GM12878 (cell line): ENCODE data around the gene ELP1. TPM values are rescaled to one million over a fixed set of nuclear protein-coding genes. Genes with fewer than 3 reads are reported as not detected.
"Not testable (repeated sequence)": the region's sequence is repeated elsewhere in the genome, so short reads cannot be mapped to it uniquely, and the experiment has no call there.

Experiments
- ATAC-seq: fragments of 200-7000 bp; cut with Tn5 transposase; 3 replicates; pipeline ENCODE4 v1.9.1; 2020; ENCODE audit warnings: mild to moderate bottlenecking, moderate library complexity
- BruUV-seq: library from RNA; stranded (reverse); fragments of 400-500 nt; replicated peaks from 2 replicates; lab custom pipeline; 2021; lab: Mats Ljungman, UMichigan
- CTCF ChIA-PET: fragments of 300-600 bp; sonication (Branson Sonifier 250); formaldehyde crosslinking; extraction: SDS; loops from one replicate; lab custom pipeline; 2021; ENCODE audit warnings: inconsistent platforms; lab: Yijun Ruan, JAX
- POLR2A ChIA-PET: fragments of 350-600 bp; formaldehyde crosslinking; extraction: SDS; loops from one replicate; lab custom pipeline; 2021; ENCODE audit warnings: inconsistent platforms; lab: Charles Lee
- RAD21 ChIA-PET: fragments of 300-600 bp; sonication (Branson Sonifier 250); formaldehyde crosslinking; loops from one replicate; lab custom pipeline; 2023; ENCODE audit warnings: antibody characterized with exemption; ENCODE audit not compliant: unreplicated experiment; lab: Charles Lee
- SMC1A ChIA-PET: fragments of 300-600 bp; sonication (Branson Sonifier 250); formaldehyde crosslinking; loops from one replicate; lab custom pipeline; 2023; ENCODE audit not compliant: unreplicated experiment, uncharacterized antibody; lab: Charles Lee
- DNase-seq: peaks from one replicate; pipeline ENCODE4 v3.0.0-alpha.2; 2011; ENCODE audit warnings: low read depth, low spot score
- FAIRE-seq: peaks from 3 replicates; lab custom pipeline; 2011; peaks lifted over from hg19 to GRCh38; lab: Jason Lieb, UNC
- H2AFZ ChIP-seq: 2 replicates; pipeline ENCODE4 v1.6.0; 2011; ENCODE audit warnings: low read depth, low read length, control low read depth; ENCODE audit not compliant: control insufficient read depth
- H3K27ac ChIP-seq: 2 replicates; pipeline ENCODE4 v1.5.1; 2011; ENCODE audit warnings: control low read depth; ENCODE audit not compliant: control insufficient read depth, insufficient read depth
- H3K27me3 ChIP-seq, 2 experiments: replicated peaks in 1 of 2; 2 replicates each; pipeline versions ENCODE4 v1.6.0 to v1.6.1; 2011; ENCODE audit warnings: low read length in 1 of 2; ENCODE audit not compliant: control insufficient read depth in 2 of 2, insufficient read depth in 2 of 2
- H3K36me3 ChIP-seq, 2 experiments: 2 replicates each; pipeline ENCODE4 v1.5.1; 2011; ENCODE audit warnings: low read length in 1 of 2; ENCODE audit not compliant: control insufficient read depth in 2 of 2, insufficient read depth in 2 of 2
- H3K4me1 ChIP-seq: 2 replicates; pipeline ENCODE4 v1.6.1; 2011; ENCODE audit warnings: mild to moderate bottlenecking, low read length, moderate library complexity, mixed read lengths; ENCODE audit not compliant: control insufficient read depth, insufficient read depth
- H3K4me2 ChIP-seq: 2 replicates; pipeline ENCODE4 v1.6.0; 2011; ENCODE audit warnings: control low read depth; ENCODE audit not compliant: control insufficient read depth, insufficient read depth
- H3K4me3 ChIP-seq: fragments of 200-600 bp; sonication (generic); 2 replicates; pipeline ENCODE4 v1.5.1; 2016
- H3K79me2 ChIP-seq: 2 replicates; pipeline ENCODE4 v1.6.0; 2011; ENCODE audit warnings: low read length; ENCODE audit not compliant: control insufficient read depth, insufficient read depth
- H3K9ac ChIP-seq: 2 replicates; pipeline ENCODE4 v1.8.0; 2011; ENCODE audit warnings: low read length, control low read depth, mixed read lengths; ENCODE audit not compliant: control insufficient read depth, insufficient read depth
- H3K9me3 ChIP-seq: replicated peaks from 3 replicates; pipeline ENCODE4 v1.5.1; 2011; ENCODE audit warnings: mild to moderate bottlenecking, low read length; ENCODE audit not compliant: control insufficient read depth, insufficient read depth
- H4K20me1 ChIP-seq: 2 replicates; pipeline ENCODE4 v1.6.0; 2011; ENCODE audit not compliant: control insufficient read depth, insufficient read depth
- MYB ChIP-seq: fragments of 150-350 bp; IDR thresholded peaks from 2 replicates; pipeline ENCODE4 v1.6.1; 2014; ENCODE audit warnings: mild to moderate bottlenecking, low read depth, low read length, borderline replicate concordance
- NFIC ChIP-seq: IDR thresholded peaks from 2 replicates; pipeline ENCODE4 v1.6.1; 2012; ENCODE audit warnings: low read depth, mild to moderate bottlenecking, inconsistent platforms, low read length, moderate library complexity
- TAF1 ChIP-seq: IDR thresholded peaks from 2 replicates; pipeline ENCODE4 v1.6.1; 2011; ENCODE audit warnings: mild to moderate bottlenecking, low read depth, low read length, borderline replicate concordance
- WGBS: methylation state at CpG from one replicate; pipeline ENCODE4 v1.1.6; 2016; ENCODE audit warnings: low lambda C conversion rate; ENCODE audit not compliant: insufficient replicate concordance, insufficient coverage; ENCODE audit errors: missing lambda C conversion rate; 5-methylcytosine and 5-hydroxymethylcytosine counted together
- in situ Hi-C: fragments of 300-500 bp; cut with MboI; formaldehyde crosslinking; loops from 9 replicates; pipeline ENCODE4 v1.14.3; 2018; ENCODE audit warnings: mixed read lengths
- intact Hi-C: fragments of 100-400 bp; cut with micrococcal nuclease; formaldehyde crosslinking; loops from one replicate; pipeline ENCODE4 v1.14.2; 2022; ENCODE audit not compliant: unreplicated experiment
- polyA plus RNA-seq, 11 experiments: library from polyadenylated mRNA; depleted of rRNA in 4 of 11; unstranded in 6 of 11; stranded (reverse) in 5 of 11; fragments of >200 nt; fragmentation: Nextera tagmentation in 4 of 11; fragmentation: Illumina TruSeq in 1 of 11; extraction: Ambion mirVana in 4 of 11; extraction: Trizol in 1 of 11; gene quantifications; 1 replicate in 1 of 11; 2 replicates in 10 of 11; pipeline versions ENCODE4 v1.2.1 to v1.2.3, GENCODE V29; 2011 to 2016; ENCODE audit warnings: inconsistent platforms in 2 of 11, missing spikeins in 2 of 11, low read depth in 1 of 11
- total RNA-seq, 4 experiments: library from RNA; depleted of rRNA in 3 of 4; stranded (reverse); fragments of >200 nt in 3 of 4; fragmentation: Illumina TruSeq in 1 of 4; extraction: Trizol in 1 of 4; gene quantifications; 2 replicates each; pipeline versions ENCODE4 v1.2.1 to v1.2.3, GENCODE V29; 2013 to 2021
- TF ChIP-seq, protein P1 (sequence below): IDR thresholded peaks from 2 replicates; pipeline ENCODE4 v1.6.1; 2012; ENCODE audit warnings: mild to moderate bottlenecking, low read depth, low read length
- TF ChIP-seq, protein P2 (sequence below): IDR thresholded peaks from 2 replicates; pipeline ENCODE4 v1.6.1; 2012; ENCODE audit warnings: low read depth, low read length, improper control_type of control experiment
- TF ChIP-seq, protein P3 (sequence below): IDR thresholded peaks from 2 replicates; pipeline ENCODE4 v1.6.1; 2011; ENCODE audit warnings: borderline replicate concordance, low read depth, mild to moderate bottlenecking, moderate library complexity, low read length; ENCODE audit not compliant: insufficient read depth, poor library complexity, severe bottlenecking

Gene ELP1
- total and polyA plus RNA-seq, 10 of the 15 experiments (the other 5 are each of a cell fraction or from before 2014, with no cell fraction given): 9.7 to 29.9 (median 26.0) TPM

DNA sequence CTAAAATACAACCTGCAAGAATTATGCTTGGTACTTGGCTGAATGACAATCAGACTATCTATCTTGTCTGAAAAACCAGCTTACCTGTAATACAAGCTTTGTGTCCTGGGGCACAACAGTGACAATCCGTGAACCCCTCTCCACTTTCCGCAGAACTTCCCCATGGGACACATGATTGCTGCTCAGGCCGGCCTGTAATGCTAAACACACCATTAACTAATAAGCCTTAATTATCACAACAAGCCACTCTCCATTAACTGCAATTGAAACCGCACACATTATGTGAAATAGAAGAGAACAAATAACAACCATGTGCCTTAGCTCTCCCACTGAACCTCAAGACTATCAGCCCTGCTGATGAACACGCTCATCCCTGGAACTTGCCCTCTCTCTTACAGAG, 33.7 kb downstream of the ELP1 start (continued):
- TF ChIP-seq, protein P1, sequence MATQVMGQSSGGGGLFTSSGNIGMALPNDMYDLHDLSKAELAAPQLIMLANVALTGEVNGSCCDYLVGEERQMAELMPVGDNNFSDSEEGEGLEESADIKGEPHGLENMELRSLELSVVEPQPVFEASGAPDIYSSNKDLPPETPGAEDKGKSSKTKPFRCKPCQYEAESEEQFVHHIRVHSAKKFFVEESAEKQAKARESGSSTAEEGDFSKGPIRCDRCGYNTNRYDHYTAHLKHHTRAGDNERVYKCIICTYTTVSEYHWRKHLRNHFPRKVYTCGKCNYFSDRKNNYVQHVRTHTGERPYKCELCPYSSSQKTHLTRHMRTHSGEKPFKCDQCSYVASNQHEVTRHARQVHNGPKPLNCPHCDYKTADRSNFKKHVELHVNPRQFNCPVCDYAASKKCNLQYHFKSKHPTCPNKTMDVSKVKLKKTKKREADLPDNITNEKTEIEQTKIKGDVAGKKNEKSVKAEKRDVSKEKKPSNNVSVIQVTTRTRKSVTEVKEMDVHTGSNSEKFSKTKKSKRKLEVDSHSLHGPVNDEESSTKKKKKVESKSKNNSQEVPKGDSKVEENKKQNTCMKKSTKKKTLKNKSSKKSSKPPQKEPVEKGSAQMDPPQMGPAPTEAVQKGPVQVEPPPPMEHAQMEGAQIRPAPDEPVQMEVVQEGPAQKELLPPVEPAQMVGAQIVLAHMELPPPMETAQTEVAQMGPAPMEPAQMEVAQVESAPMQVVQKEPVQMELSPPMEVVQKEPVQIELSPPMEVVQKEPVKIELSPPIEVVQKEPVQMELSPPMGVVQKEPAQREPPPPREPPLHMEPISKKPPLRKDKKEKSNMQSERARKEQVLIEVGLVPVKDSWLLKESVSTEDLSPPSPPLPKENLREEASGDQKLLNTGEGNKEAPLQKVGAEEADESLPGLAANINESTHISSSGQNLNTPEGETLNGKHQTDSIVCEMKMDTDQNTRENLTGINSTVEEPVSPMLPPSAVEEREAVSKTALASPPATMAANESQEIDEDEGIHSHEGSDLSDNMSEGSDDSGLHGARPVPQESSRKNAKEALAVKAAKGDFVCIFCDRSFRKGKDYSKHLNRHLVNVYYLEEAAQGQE: no peak
- TF ChIP-seq TAF1: no peak
- TF ChIP-seq NFIC: no peak
- TF ChIP-seq, protein P2, sequence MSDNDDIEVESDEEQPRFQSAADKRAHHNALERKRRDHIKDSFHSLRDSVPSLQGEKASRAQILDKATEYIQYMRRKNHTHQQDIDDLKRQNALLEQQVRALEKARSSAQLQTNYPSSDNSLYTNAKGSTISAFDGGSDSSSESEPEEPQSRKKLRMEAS: no peak
- TF ChIP-seq MYB: no peak
- TF ChIP-seq, protein P3, sequence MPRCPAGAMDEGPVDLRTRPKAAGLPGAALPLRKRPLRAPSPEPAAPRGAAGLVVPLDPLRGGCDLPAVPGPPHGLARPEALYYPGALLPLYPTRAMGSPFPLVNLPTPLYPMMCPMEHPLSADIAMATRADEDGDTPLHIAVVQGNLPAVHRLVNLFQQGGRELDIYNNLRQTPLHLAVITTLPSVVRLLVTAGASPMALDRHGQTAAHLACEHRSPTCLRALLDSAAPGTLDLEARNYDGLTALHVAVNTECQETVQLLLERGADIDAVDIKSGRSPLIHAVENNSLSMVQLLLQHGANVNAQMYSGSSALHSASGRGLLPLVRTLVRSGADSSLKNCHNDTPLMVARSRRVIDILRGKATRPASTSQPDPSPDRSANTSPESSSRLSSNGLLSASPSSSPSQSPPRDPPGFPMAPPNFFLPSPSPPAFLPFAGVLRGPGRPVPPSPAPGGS: no peak

DNA sequence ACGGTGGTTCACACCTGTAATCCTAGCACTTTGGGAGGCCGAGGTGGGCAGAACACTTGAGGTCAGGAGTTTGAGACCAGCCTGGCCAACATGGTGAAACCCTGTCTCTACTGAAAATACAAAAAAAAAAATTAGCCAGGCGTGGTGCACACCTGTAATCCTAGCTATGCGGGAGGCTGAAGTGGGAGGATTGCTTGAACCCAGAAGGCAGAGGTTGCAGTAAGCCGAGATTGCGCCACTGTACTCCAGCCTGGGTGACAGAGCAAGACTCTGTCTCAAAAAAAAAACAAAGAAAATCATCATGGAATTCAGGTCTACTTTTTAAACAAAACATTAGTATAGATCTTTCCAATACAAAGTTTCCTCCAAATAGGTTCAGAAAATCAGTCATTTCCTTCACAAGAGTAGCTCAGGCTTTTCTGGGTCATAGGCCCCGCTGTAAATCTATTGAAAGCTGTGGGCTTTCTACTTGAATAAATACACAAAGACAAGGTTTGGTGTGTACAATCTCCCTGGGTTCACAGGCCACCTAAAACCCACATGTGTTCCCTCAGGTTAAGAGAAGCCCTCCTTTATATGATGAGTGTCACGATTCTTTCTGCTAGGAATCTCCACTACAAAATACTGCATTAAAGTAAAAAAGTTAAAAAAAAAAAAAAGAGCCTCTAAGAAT, 34.8 kb downstream of the ELP1 start:
- H3K4me2 ChIP-seq, intact Hi-C loops, H3K79me2 ChIP-seq, BruUV-seq, H3K27ac ChIP-seq, H3K9me3 ChIP-seq, in situ Hi-C loops, H3K27me3 ChIP-seq, FAIRE-seq, H3K4me3 ChIP-seq, H4K20me1 ChIP-seq, H3K36me3 ChIP-seq, H2AFZ ChIP-seq, ATAC-seq, DNase-seq, RAD21 ChIA-PET, H3K4me1 ChIP-seq, H3K9ac ChIP-seq: not testable (repeated sequence)
- WGBS: 90% methylated on average over 8 of the region's 8 CpGs
- ChIA-PET POLR2A (interaction anchor here (0.5 kb wide), 1 partner anchor 185 kb away, joined by 6 read pairs; no protein-coding TSS in a partner anchor), SMC1A (interaction anchor here (0.7 to 1.2 kb wide), 4 partner anchors 21 to 513 kb away, joined by 3 read pairs; no protein-coding TSS in a partner anchor), CTCF (interaction anchor here (0.6 to 2.1 kb wide), 3 partner anchors 54 to 175 kb away, joined by 3 to 9 read pairs (median 3); no protein-coding TSS in a partner anchor)
